Urothelium cell line (cell line): ENCODE measurements around the gene SLC35F2.
"Not testable (repeated sequence)": the region's sequence is repeated elsewhere in the genome, so short reads cannot be mapped to it uniquely, and the experiment has no call there.

Experiments
- DNase-seq: peaks from one replicate; pipeline ENCODE4 v3.0.0; 2011; ENCODE audit warnings: low spot score, mixed read lengths
- FAIRE-seq: peaks from 2 replicates; lab custom pipeline; 2011; peaks lifted over from hg19 to GRCh38; lab: Jason Lieb, UNC

SLC35F2 gene

GRCh38 chr11:107791343-107792048 lies 67.1 kb downstream of the SLC35F2 start:
- no peak for DNase-seq
- no peak for FAIRE-seq

- DNase-seq (no peak), FAIRE-seq (no peak)
Observed at GRCh38 chr11:107789767-107790166, 68.8 kb downstream of the SLC35F2 start.

- FAIRE-seq: no peak
Observed at GRCh38 chr11:107787733-107788132, 70.9 kb downstream of the SLC35F2 start.

GRCh38 chr11:107785401-107785800 lies 73.2 kb downstream of the SLC35F2 start:
- FAIRE-seq (no peak), DNase-seq (no peak)

More at GRCh38 chr11:107787733-107788132, 70.9 kb downstream of the SLC35F2 start:
- DNase-seq: no peak

GRCh38 chr11:107783121-107783520 lies 75.5 kb downstream of the SLC35F2 start:
- FAIRE-seq: no peak
- no peak for DNase-seq

- no peak for FAIRE-seq
- no peak for DNase-seq
Observed at GRCh38 chr11:107780775-107781174, 77.8 kb downstream of the SLC35F2 start.

GRCh38 chr11:107780136-107780535 lies 78.5 kb downstream of the SLC35F2 start:
- FAIRE-seq (no peak), DNase-seq (no peak)

- FAIRE-seq (no peak), DNase-seq (no peak)
Observed at GRCh38 chr11:107778839-107779517, 79.6 kb downstream of the SLC35F2 start.

GRCh38 chr11:107777110-107777509 lies 81.5 kb downstream of the SLC35F2 start:
- DNase-seq: no peak
- no peak for FAIRE-seq

GRCh38 chr11:107776062-107776461 lies 82.5 kb downstream of the SLC35F2 start:
- DNase-seq (no peak), FAIRE-seq (no peak)

GRCh38 chr11:107770551-107770951 lies 88.0 kb downstream of the SLC35F2 start:
- FAIRE-seq (no peak), DNase-seq (no peak)

- no peak for FAIRE-seq
- peak; percentile 33 for DNase-seq
Observed at GRCh38 chr11:107769189-107769588, 89.4 kb downstream of the SLC35F2 start.

GRCh38 chr11:107758719-107759355 lies 99.8 kb downstream of the SLC35F2 start:
- DNase-seq, FAIRE-seq: not testable (repeated sequence)

- no peak for DNase-seq
- no peak for FAIRE-seq
Observed at GRCh38 chr11:107757661-107758060, 100.9 kb downstream of the SLC35F2 start.

- FAIRE-seq (no peak), DNase-seq (no peak)
Observed at GRCh38 chr11:107756553-107756952, 102.0 kb downstream of the SLC35F2 start.

- FAIRE-seq: no peak
Observed at GRCh38 chr11:107752949-107753822, 105.4 kb downstream of the SLC35F2 start.

GRCh38 chr11:107752508-107752907 lies 106.1 kb downstream of the SLC35F2 start:
- DNase-seq (no peak), FAIRE-seq (no peak)

More at GRCh38 chr11:107752949-107753822, 105.4 kb downstream of the SLC35F2 start:
- DNase-seq: no peak

GRCh38 chr11:107751082-107751481 lies 107.5 kb downstream of the SLC35F2 start:
- FAIRE-seq (no peak), DNase-seq (no peak)

- FAIRE-seq (no peak), DNase-seq (no peak)
Observed at GRCh38 chr11:107750313-107750712, 108.3 kb downstream of the SLC35F2 start.

GRCh38 chr11:107747622-107748021 lies 111.0 kb downstream of the SLC35F2 start:
- FAIRE-seq (no peak), DNase-seq (no peak)

- DNase-seq (no peak), FAIRE-seq (no peak)
Observed at GRCh38 chr11:107744736-107745135, 113.9 kb downstream of the SLC35F2 start.
